DND-41 (cell line): ENCODE measurements around the gene PCSK9.

Experiments used
- ATAC-seq: fragments of 200-7000 bp; cut with Tn5 transposase; 3 replicates; pipeline ENCODE4 v1.9.1; 2021; ENCODE audit warnings: low read depth; ENCODE audit not compliant: insufficient read depth
- DNase-seq: peaks from one replicate; pipeline ENCODE4 v3.0.0-alpha.2; 2020
- H2AFZ ChIP-seq: 2 replicates; pipeline ENCODE4 v1.6.0; 2012; ENCODE audit warnings: low read depth, low read length
- H3K27ac ChIP-seq: 2 replicates; pipeline ENCODE4 v1.5.1; 2012; ENCODE audit warnings: low read length, inconsistent platforms
- H3K27me3 ChIP-seq: fragments of 200-600 bp; sonication (generic); 2 replicates; pipeline ENCODE4 v1.6.0; 2012; ENCODE audit warnings: low read length, mild to moderate bottlenecking, inconsistent platforms; ENCODE audit not compliant: insufficient read depth, poor library complexity
- H3K36me3 ChIP-seq: 2 replicates; pipeline ENCODE4 v1.5.1; 2012; ENCODE audit warnings: low read length, inconsistent platforms; ENCODE audit not compliant: insufficient read depth
- H3K4me1 ChIP-seq: 2 replicates; pipeline ENCODE4 v1.5.1; 2012; ENCODE audit warnings: mild to moderate bottlenecking, low read length; ENCODE audit not compliant: insufficient read depth
- H3K4me2 ChIP-seq: 2 replicates; pipeline ENCODE4 v1.6.0; 2012; ENCODE audit warnings: mild to moderate bottlenecking, moderate library complexity, low read length, inconsistent platforms; ENCODE audit not compliant: insufficient read depth
- H3K4me3 ChIP-seq, 2 experiments: fragments of 200-600 bp in 1 of 2; shearing (Covaris generic) in 1 of 2; 2 replicates each; pipeline ENCODE4 v1.5.1; 2012 to 2016; ENCODE audit warnings: inconsistent platforms in 2 of 2, low read length in 2 of 2, mild to moderate bottlenecking in 2 of 2, low read depth in 1 of 2, moderate library complexity in 1 of 2
- H3K79me2 ChIP-seq: 2 replicates; pipeline ENCODE4 v1.6.0; 2012; ENCODE audit warnings: low read length, inconsistent platforms; ENCODE audit not compliant: insufficient read depth
- H3K9ac ChIP-seq: 2 replicates; pipeline ENCODE4 v1.6.0; 2012; ENCODE audit warnings: low read depth, mild to moderate bottlenecking, inconsistent platforms, low read length, moderate library complexity
- H3K9me3 ChIP-seq: 2 replicates; pipeline ENCODE4 v1.5.1; 2012; ENCODE audit warnings: low read length, moderate library complexity, mild to moderate bottlenecking, inconsistent platforms; ENCODE audit not compliant: insufficient read depth, severe bottlenecking
- H4K20me1 ChIP-seq: 2 replicates; pipeline ENCODE4 v1.6.0; 2012; ENCODE audit warnings: low read length; ENCODE audit not compliant: insufficient read depth
- EZH2 ChIP-seq: IDR thresholded peaks from 3 replicates; pipeline ENCODE4 v1.6.1; 2012; ENCODE audit warnings: borderline replicate concordance, low read depth, mild to moderate bottlenecking, moderate library complexity, low read length, inconsistent platforms; ENCODE audit not compliant: severe bottlenecking
- TF ChIP-seq, protein P1 (sequence below): IDR thresholded peaks from 2 replicates; pipeline ENCODE4 v1.5.1; 2012; ENCODE audit warnings: borderline replicate concordance, low read length, moderate library complexity, mild to moderate bottlenecking; ENCODE audit not compliant: poor library complexity, severe bottlenecking; ENCODE audit errors: extremely low read depth

The PCSK9 gene

DNA sequence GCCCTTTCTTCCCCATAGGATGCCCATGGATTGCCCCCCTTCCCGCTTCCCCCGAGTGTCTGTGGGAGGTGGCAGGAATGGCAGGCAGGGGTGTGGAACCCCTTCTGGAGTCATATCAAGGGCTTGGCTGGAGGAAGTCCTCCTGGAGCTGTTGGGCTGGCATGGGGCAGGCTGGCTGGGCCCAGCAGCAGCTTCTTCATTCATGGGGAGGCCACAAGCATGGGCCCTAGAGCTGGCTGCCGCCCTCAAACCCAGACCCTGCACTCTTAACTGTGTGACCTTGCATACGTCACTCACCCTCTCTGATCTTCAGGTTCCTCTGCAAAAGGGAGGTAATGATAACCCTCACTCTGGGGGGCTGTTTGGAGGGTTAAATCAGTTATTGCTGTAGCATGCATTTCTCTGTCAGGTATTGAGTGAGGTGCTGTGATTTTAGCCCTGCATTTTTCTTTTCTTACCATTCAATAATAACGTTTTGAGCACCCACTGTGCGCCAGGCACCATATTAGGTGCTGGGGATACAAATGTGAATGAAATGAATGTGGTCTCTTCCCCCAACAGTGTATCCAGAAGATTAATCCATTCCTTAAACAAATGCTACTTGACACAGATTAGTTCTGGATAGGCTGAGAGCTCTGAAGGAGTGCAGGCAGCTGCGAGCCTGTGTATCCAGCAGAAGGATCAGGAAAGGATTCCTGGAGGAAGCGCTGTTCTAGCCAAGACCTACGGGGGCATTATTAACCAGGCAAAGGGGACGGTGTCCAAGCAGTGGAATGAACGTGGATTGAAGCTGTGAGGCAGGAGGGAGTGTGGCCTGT lies 9.3 kb downstream of the PCSK9 start:
- no peak overlapping the region for H3K4me2 ChIP-seq
- no peaks in the 10 kb centered on the region for H3K36me3 ChIP-seq
- no peaks in the 10 kb centered on the region for H3K27me3 ChIP-seq
- H2AFZ ChIP-seq = no peak overlapping the region
- H3K27ac ChIP-seq = no peak overlapping the region
- DNase-seq = no peak
- no peak overlapping the region for H3K4me3 ChIP-seq
- no peaks in the 10 kb centered on the region for H3K9me3 ChIP-seq
- no peaks in the 10 kb centered on the region for H4K20me1 ChIP-seq
- H3K9ac ChIP-seq = no peak overlapping the region
- no peak for ATAC-seq
- TF ChIP-seq EZH2 = no peak
- no peaks in the 10 kb centered on the region for H3K4me1 ChIP-seq
- H3K79me2 ChIP-seq = no peaks in the 10 kb centered on the region

DNA sequence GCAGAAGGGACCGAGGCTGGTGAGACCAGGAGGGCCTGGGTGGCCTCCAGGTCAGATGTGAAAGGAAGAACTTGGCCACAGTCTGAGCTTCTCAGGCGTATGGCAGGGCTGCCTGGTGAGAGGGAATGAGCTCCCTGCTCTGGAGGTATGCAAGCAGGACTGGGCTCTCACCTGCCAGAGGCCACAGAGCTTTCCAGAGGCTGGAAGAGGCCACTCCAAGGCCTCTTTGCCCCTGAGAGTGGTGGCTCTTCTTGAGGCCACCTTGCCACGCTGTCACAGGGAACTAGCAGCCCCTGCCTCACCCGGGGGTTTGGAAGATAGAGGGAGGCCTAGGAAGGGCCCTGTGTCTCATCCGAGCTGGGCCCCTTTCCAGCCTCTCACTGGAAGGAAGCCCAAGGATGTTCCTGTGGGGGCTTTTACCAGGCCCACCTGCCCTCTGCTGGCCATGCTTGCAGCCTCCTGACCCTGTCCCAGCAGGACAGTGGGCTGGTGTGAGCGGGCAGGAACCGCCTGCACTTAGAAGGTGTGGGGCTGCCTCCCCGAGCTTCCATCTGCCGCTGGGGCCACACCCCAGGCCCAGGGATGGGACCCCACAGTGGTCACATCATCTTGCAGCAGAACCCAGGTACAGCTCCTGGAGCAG lies 10.0 kb downstream of the PCSK9 start:
- Histone ChIP-seq H3K4me1 (no peaks in the 10 kb centered on the region), H3K79me2 (no peaks in the 10 kb centered on the region), H4K20me1 (no peaks in the 10 kb centered on the region), H3K4me2 (no peak overlapping the region), H3K9ac (no peak overlapping the region), H2AFZ (no peak overlapping the region), H3K4me3 (no peak overlapping the region), H3K9me3 (no peaks in the 10 kb centered on the region), H3K27ac (no peak overlapping the region), H3K36me3 (no peaks in the 10 kb centered on the region), H3K27me3 (no peaks in the 10 kb centered on the region)
- DNase-seq (no peak), ATAC-seq (no peak)
- no peak for TF ChIP-seq EZH2
- TF ChIP-seq, protein P1, sequence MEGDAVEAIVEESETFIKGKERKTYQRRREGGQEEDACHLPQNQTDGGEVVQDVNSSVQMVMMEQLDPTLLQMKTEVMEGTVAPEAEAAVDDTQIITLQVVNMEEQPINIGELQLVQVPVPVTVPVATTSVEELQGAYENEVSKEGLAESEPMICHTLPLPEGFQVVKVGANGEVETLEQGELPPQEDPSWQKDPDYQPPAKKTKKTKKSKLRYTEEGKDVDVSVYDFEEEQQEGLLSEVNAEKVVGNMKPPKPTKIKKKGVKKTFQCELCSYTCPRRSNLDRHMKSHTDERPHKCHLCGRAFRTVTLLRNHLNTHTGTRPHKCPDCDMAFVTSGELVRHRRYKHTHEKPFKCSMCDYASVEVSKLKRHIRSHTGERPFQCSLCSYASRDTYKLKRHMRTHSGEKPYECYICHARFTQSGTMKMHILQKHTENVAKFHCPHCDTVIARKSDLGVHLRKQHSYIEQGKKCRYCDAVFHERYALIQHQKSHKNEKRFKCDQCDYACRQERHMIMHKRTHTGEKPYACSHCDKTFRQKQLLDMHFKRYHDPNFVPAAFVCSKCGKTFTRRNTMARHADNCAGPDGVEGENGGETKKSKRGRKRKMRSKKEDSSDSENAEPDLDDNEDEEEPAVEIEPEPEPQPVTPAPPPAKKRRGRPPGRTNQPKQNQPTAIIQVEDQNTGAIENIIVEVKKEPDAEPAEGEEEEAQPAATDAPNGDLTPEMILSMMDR = no peak

DNA sequence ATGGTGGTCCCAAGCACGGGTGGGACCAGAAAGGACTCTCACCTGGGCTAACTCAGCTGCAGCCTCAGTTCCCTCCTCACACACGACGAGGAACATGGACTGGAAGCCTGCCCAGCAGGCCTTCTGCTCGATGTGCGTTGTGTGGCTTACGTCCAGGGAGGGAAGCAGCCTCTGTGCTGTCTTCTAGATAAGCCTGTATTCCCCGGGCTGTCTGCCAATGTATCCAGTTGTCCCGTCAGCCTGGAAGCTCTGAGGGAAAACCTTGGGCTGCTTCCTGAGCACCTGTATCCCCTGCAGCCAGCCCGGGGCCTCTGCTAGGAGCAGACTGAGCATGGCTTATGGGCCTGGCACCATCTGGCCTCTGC lies 10.5 kb downstream of the PCSK9 start:
- ATAC-seq = no peak
- H3K36me3 ChIP-seq = no peaks in the 10 kb centered on the region
- no peaks in the 10 kb centered on the region for H3K79me2 ChIP-seq
- no peaks in the 10 kb centered on the region for H3K9me3 ChIP-seq
- no peak for DNase-seq
- no peak overlapping the region for H3K4me2 ChIP-seq
- H3K4me1 ChIP-seq = no peaks in the 10 kb centered on the region
- H2AFZ ChIP-seq = no peak overlapping the region
- TF ChIP-seq, protein P1 = no peak
- TF ChIP-seq EZH2 = no peak
- no peak overlapping the region for H3K9ac ChIP-seq
- no peaks in the 10 kb centered on the region for H3K27me3 ChIP-seq
- no peak overlapping the region for H3K4me3 ChIP-seq
- no peak overlapping the region for H3K27ac ChIP-seq
- H4K20me1 ChIP-seq = no peaks in the 10 kb centered on the region

DNA sequence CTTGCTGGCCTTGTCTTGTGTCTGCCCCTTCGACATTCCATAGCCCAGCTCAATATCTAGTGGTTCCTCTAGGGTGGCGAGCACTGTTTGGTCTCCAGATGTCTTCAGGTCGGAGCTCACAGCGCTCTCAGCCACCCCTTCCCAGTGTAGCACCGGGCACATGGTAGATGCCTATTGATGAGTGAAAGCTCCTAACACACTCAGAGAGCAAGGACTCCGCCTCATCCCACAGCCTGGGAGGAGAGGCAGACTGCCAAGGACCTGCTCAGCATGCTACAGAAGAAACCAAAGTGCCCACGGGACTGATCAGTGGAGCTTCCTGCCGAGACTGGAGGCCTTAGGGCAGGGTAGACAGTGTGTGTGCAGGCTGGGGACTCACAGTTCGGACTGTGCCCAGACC lies 10.9 kb downstream of the PCSK9 start:
- no peaks in the 10 kb centered on the region for H3K36me3 ChIP-seq
- ATAC-seq = no peak
- H3K4me3 ChIP-seq = no peak overlapping the region
- no peak overlapping the region for H2AFZ ChIP-seq
- no peaks in the 10 kb centered on the region for H3K4me1 ChIP-seq
- no peak overlapping the region for H3K4me2 ChIP-seq
- H3K9ac ChIP-seq = no peak overlapping the region
- no peaks in the 10 kb centered on the region for H3K9me3 ChIP-seq
- no peaks in the 10 kb centered on the region for H4K20me1 ChIP-seq
- H3K27me3 ChIP-seq = no peaks in the 10 kb centered on the region
- no peaks in the 10 kb centered on the region for H3K79me2 ChIP-seq
- H3K27ac ChIP-seq = no peak overlapping the region
- TF ChIP-seq, protein P1 = no peak
- no peak for TF ChIP-seq EZH2
- DNase-seq = no peak
